ENCODE results near the gene RNF220.
A peak's percentile ranks its signal among the peaks of the same experiment; 100 is the strongest.
"Not testable (repeated sequence)": the region's sequence is repeated elsewhere in the genome, so short reads cannot be mapped to it uniquely, and the experiment has no call there.

The RNF220 gene

GRCh38 chr1:44684525-44684924 lies 279.5 kb downstream of the RNF220 start:
- DNase-seq, result no peak

DNA sequence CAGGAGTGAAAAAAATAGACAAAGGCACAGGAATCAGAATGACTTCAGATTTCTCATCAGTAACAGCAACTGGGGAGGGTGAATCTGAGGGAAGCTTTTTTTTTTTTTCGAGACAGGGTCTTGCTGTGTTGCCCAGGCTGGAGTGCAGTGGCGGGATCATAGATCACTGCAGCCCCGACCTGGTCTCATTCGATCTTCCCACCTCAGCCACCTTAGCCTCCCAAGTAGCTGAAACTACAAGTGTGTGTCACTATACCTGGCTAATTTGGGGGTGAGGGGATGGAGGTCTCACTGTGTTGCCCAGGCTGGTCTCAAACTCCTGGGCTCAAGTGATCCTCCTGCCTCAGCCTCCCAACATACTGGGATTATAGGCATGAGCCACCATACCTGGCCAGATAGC lies 280.2 kb downstream of the RNF220 start:
- no peak for DNase-seq

GRCh38 chr1:44685881-44686280 lies 280.8 kb downstream of the RNF220 start:
- DNase-seq, result no peak

DNA sequence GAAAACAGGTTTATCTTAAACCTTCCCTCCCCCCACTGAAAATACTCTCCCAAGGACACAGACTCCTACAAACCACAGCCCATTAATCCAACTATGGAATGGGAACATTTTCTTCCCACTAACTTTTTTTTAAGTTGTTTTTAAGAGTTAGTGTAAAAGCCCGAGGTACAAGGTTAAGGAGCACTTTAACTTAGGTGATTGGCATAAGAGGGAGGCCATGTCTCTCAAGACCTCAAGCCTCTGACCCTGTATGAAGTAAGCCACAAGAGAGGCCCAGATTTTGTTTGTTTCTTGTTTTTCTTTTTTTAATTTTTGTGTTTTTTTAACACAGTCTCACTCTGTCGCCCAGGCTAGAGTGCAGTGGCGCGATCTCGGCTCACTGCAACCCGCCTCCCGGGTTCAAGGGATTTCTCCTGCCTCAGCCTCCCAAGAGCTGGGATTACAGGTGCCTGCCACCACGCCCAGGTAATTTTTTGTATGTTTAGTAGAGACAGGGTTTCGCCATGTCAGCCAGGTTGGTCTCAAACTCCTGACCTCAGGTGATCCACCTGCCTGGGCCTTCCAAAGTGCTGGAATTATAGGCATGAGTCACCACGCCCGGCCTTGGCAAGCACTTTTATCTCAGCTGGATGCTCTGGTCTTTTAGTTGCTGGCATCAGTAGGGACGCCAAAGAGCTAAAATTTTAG lies 283.8 kb downstream of the RNF220 start:
- DNase-seq, result no peak

GRCh38 chr1:44689447-44689765 lies 284.4 kb downstream of the RNF220 start:
- no peak for DNase-seq

DNA sequence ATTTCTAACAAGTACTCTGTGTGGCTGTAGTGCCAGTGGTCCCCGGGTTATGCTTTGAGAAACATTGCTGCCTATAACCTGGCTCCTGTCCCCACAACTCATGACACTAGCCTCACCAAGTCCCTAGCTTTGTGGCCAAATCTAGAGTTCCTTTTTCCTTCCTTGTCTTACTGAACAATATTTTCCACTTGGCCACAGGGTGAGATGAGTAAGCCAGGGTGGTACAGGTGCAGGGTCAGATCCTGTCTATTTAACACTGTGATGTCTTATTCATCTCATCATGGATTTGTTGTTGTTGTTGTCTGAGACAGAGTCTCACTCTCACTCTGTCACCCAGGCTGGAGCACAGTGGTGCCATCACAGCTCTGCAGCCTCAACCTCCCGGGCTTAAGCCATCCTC lies 288.1 kb downstream of the RNF220 start:
- DNase-seq, result no peak

GRCh38 chr1:44693900-44694299 lies 288.8 kb downstream of the RNF220 start:
- DNase-seq, result no peak

- no peak for DNase-seq
These were observed 289.9 kb downstream of the RNF220 start for GRCh38 chr1:44694863-44695478.

- no peak for DNase-seq
These were observed 290.6 kb downstream of the RNF220 start for GRCh38 chr1:44695671-44696070.

- DNase-seq, result no peak
These were observed 291.0 kb downstream of the RNF220 start for GRCh38 chr1:44696101-44696500.

- DNase-seq, result no peak
These were observed 291.8 kb downstream of the RNF220 start for GRCh38 chr1:44696789-44697345.

- peak; percentile 34 for DNase-seq
These were observed 293.1 kb downstream of the RNF220 start for GRCh38 chr1:44698138-44698537.

DNA sequence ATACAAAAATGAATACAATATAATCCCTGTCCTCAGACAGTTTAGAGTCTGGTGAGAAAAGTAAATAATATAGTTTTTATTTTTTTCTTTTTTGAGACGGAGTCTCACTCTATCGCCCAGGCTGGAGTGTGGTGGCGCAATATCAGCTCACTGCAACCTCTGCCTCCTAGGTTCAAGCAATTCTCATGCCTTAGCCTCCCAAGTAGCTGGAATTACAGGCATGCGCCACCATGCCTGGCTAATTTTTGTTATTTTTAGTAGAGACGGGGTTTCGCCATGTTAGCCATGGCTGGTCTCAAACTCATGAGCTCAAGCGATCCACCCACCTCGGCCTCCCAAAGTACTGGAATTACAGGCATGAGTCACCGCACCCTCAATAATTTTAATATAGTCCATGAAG lies 294.3 kb downstream of the RNF220 start:
- DNase-seq, result not testable (repeated sequence)

DNA sequence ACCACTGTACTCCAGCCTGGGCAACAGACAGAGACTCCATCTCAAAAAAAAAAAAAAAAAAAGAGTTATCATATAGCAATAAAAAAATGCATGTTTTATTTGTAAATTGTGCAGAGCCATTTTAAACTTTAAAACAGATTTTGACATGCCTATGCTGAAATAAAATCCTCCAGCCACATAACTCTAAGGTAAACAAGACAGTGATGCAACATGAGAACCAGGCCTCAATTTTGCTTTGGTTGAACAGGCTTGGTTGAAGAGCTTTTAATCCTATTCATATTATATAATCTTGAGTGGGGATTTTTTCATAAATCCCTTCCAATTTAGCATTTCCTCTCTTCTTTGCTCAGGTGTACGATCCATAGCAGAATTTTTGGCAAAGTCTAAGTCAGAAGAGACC lies 295.5 kb downstream of the RNF220 start:
- no peak for DNase-seq

DNA sequence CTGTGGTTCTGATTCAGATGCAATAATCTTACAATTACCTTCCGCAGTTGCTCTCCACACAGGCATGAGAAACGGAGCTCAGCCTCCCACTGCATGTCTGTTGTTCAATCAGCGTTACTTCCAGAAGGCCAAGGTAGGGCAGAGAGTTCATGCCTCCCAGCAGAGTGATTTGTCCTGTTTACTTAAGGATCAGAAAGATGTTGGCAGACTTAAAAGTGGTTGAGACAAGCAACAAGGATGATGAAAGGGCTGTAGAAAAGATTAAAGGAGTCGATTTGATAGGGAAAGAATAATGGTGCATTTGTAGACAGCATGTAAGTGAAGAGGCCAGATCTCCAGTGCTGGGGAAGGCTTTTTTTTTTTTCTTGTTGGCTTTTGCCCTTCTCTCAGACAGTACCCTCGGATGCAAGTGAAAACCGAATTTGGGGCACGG lies 296.1 kb downstream of the RNF220 start:
- DNase-seq, result no peak
